Measurements from ENCODE around the gene KLHL12.

The KLHL12 gene

DNA sequence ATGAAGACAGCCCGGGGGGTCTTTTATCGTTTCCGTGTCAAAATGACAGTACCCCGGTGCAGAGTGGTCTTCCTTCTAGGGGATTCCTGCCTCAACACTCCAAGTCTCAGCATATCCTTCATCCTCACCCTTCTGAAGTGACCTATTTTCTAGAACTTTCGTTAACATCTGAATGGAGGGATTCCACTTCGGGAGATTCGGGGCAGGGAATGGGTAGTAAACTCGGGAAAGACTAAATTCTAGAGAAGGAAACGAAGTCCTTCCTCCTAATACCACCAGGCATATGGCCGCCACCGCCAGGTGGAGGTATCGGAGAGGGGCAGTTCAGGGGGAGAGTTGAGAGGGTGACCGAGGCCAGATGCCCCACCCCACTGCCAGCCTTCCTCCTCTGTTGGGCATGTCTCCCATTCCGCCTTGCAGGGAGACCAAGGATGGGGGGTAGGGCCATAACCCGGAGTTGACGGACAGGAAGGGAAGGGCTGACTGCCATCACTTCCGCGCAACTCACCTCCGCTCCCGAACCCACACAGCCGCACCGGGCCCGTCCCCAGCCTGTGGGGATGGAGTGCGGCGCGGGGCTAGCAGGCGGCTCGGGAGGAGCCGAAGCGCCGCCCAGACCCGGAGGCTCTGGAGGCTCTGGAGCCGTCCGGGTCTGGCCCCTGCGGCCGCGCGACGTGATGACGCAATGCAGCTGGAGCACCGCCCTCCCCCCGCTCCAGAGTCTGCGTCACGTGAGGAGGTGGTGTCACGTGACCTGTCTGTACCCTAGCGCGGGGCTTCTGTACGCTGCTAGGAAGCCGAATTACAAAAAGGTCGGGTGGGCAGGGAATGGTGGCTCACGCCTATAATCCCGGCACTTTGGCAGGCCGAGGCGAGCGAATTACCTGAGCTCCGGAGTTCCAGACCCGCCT is at the start of gene KLHL12:
Gene KLHL12 (minus strand): TSS at position 654 of the 911 bp plus-strand sequence. CDS start 2,072 bp downstream, outside the sequence.
- DNase-seq (ENCODE audit: low read depth) = peak; percentile 91

GRCh38 chr1:202976633-202977032 is 49.6 kb upstream of the KLHL12 start:
- no peak for DNase-seq (ENCODE audit: low read depth)

GRCh38 chr1:202974856-202975255 is 47.8 kb upstream of the KLHL12 start:
- no peak for DNase-seq (ENCODE audit: low read depth)

DNA sequence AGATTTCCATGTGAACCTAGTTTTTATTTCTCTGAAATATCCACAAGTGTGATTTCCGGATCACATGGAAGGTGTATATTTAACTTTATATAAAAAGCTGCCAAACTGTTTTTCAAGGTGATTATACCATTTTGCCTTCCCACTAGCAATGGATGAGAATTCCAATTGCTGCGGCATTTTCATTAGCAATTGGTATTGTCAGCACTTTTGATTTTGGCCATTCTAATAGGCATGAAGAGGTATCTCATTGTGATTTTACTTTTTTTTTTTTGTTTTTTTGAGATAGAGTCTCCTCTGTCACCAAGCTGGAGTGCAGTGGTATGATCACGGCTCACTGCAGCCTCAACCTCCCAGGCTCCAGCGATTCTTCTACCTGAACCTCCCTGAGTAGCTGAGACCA is 45.0 kb upstream of the KLHL12 start:
- DNase-seq (ENCODE audit: low read depth) = no peak

DNA sequence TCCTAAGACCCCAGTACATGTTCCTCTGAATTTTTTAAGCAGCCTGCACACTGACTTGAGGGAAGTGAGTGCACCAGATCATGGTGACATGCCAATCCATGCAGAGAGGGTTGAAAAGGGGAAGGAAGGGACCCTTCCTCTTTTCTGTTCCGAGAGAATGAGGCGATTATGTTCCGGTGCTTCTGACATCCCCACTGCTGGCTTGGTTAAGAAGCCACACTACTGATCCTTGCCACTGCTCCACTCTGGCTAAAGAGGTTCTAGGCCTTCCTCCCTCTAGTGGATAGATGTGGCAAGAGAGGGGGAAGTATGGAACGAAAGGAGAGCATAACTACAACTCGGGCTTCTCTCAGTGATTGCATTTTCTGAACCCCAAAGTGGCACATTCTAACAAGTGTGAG is 41.9 kb upstream of the KLHL12 start:
- DNase-seq (ENCODE audit: low read depth) = no peak

GRCh38 chr1:202968351-202968750 is 41.3 kb upstream of the KLHL12 start:
- no peak for DNase-seq (ENCODE audit: low read depth)

DNA sequence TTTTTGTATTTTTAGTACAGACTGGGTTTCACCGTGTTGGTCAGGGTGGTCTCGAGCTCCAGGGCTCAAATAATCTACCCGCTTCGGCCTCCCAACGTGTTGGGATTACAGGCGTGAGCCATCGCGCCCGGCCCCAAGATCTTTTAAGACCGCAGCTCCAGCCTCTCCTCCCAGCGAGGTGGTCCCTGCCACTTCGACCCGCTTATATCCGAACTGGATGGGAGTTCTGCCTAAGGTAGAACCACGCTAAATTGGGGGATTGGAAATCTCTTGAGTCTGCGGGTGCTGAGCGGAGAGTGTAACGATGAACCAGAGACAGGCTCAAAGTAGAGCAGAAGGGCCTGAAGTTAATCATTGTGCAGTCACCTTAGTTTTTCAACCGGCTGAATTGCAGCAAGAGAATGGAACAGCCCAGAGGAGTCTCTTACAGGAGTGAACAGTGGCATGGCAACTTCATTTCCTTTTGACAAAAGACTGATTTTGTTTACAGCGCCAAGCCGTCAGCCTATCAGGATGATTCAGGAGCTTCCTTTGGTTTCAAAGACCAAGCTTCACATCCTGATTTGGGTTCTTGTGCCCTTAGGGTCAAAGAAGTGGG is 40.7 kb upstream of the KLHL12 start:
- no peak for DNase-seq (ENCODE audit: low read depth)

DNA sequence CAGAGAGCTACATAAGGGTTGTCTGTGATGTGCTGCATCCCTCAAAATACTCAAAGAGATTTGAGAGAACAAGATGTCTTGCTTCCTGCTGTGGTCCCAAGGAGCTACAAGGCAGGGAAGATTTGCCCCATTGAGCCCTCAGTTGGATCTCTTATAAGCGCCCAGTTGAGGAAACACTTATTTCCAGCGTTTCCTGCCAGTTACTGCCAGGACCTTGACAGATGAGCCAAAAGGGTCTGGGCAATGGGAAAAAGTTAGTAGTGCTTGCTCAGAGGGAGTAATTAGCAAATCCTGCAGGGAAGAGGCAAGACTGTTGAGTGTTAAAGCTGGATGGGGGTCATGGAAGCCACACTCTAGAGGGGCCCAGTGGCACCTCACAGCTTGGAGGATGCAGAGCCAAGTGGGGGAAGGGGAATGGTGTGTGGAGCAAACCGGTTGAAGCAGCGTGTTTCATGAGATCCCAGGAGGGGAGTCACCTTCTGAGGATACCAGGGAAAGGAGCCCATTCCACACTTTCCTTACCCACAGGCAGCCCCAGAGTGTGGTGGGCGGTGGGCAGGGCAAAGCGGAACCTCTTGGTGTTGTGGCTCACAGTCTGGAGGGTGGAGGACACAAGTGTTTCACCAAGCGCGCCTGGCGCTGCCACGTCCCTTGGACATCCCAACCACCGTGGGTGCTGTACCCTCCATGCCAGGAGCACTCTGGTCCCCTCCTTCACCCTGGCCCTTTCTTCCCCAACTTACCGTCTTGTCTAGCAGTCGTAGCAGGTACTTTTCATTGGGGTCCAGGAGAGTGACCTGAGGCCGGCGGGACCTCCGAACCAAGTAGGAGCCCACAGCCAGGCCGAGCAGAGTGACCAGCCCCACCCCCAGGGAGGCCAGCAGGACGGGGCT is 39.2 kb upstream of the KLHL12 start:
- no peak for DNase-seq (ENCODE audit: low read depth)

- no peak for DNase-seq (ENCODE audit: low read depth)
Observed at GRCh38 chr1:202965422-202965821, 38.4 kb upstream of the KLHL12 start.

DNA sequence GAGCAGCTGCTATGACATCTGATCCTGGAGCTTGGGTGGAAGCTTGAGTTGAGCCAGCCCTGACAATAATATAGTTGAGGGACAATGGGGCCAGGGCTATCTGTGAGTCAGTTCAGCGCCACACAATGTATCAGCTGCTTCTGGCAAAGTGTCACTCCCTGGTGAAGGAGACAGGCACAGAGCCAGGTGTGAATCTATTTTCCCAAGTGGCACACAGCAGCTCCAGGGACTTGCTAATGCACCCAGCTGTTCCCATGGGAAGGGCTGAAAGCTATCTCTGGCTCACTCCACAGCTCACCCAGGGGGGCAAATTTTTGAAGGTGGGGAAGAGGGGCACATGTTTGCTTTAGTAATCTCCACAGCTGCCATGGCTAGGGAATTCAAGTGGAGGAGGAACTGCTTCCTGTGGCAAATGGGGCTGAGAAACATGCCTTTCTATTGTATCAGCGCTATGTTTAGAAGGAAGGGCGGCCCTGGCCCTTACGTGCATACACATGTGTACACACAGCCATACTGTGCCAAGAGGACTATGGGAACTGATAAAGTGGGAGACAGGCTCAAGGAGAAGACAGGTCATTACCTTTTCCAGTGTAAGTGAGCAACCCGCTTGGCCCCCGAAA is 37.9 kb upstream of the KLHL12 start:
- DNase-seq (ENCODE audit: low read depth) = no peak

GRCh38 chr1:202961220-202961880 is 34.3 kb upstream of the KLHL12 start:
- no peak for DNase-seq (ENCODE audit: low read depth)

DNA sequence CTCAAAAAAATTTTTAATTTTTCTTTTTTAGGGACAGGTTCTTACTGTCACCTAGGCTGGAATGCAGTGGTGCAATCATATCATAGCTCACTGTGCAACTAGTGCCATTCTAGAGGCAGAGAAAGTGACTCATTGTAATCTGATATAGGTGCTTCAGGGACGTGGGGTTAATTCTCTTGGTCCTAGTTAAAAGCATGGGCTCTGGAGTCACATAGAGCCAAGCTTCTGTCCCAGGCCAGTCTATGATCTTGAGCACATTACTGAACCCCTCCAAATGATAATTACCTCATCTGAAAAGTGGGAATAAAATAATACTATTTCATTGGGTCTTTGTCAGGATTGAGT is 32.2 kb upstream of the KLHL12 start:
- DNase-seq (ENCODE audit: low read depth) = no peak

- DNase-seq (ENCODE audit: low read depth) = no peak
Observed at GRCh38 chr1:202958544-202959275, 31.7 kb upstream of the KLHL12 start.

- peak; percentile 89 for DNase-seq (ENCODE audit: low read depth)
Observed at GRCh38 chr1:202957733-202958543, 30.9 kb upstream of the KLHL12 start, which contains the start of gene ADIPOR1. Gene ADIPOR1, minus strand, starts transcription at chr1:202958312. Its CDS starts 7,242 bp downstream, at chr1:202951070.

DNA sequence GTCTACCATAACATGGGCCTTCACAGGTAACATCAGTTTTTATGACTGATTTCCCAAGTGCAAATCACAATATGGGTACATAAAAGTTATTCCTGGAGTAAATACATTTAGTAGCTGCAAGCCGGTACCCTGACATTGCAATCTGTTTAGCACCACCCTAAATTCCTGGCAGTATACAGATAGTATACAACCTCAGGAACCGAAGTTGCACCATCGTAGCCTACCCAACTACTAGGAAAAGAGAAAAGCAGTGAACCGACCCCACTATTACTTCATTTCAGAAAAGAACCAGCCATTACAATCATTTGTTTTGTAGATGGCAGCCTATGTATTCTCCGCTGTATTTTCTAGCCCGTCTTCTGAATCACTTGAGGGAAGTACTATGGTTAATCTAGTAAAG is 29.9 kb upstream of the KLHL12 start:
- no peak for DNase-seq (ENCODE audit: low read depth)

GRCh38 chr1:202954057-202954745 is 27.2 kb upstream of the KLHL12 start:
- DNase-seq (ENCODE audit: low read depth) = no peak

GRCh38 chr1:202953392-202953791 is 26.4 kb upstream of the KLHL12 start:
- no peak for DNase-seq (ENCODE audit: low read depth)

- DNase-seq (ENCODE audit: low read depth) = no peak
Observed at GRCh38 chr1:202952818-202953217, 25.8 kb upstream of the KLHL12 start.

DNA sequence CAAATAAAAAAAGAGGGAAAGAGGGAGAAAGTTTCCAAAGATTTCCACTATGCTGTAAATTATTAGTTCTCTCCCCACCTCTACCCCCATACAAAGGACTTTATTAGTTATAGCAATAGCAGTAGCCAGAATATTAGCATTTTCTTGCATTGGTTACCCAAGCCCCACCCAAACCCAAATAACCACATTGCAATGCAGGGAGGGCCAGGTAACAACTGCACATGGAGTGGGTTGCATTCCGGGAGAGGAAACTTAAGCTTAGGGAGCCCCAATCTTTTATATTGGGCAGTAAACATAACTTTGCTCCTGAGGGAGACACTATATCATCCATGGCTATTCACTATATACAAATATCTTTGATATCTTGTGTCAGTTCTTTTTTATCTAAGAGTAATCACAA is 25.1 kb upstream of the KLHL12 start:
- no peak for DNase-seq (ENCODE audit: low read depth)

Data from T-helper 22 cell (primary cell).